Skin epidermis (tissue), 12 donors: ENCODE measurements around the gene IFITM1.
"Not testable (repeated sequence)": the region's sequence is repeated elsewhere in the genome, so short reads cannot be mapped to it uniquely, and the experiment has no call there.

ENCODE experiments used
- H3K27ac ChIP-seq, 21 experiments: fragments of 200-600 bp; sonication (generic) in 11 of 21; one replicate each; pipeline ENCODE4 v1.5.0; 2020; ENCODE audit warnings: mild to moderate bottlenecking in 3 of 21, inconsistent platforms in 2 of 21, moderate library complexity in 2 of 21
- H3K4me3 ChIP-seq, 7 experiments: fragments of 200-600 bp; sonication (generic) in 2 of 7; one replicate each; pipeline ENCODE4 v1.5.0; 2020; ENCODE audit warnings: inconsistent platforms in 2 of 7, mild to moderate bottlenecking in 2 of 7, moderate library complexity in 1 of 7

IFITM1 gene

GRCh38 chr11:355581-356458, 42.0 kb downstream of the IFITM1 start:
- Histone ChIP-seq H3K4me3 (peak overlapping the region; percentile 13 to 40 (median 31)), H3K27ac (peak overlapping the region; percentile 58 to 100 (median 98))

- H3K4me3 ChIP-seq: peak overlapping the region in 1 of 7 experiments; percentile 13
- no peak overlapping the region for H3K27ac ChIP-seq
These were observed 42.8 kb downstream of the IFITM1 start for GRCh38 chr11:356610-357009.

- Histone ChIP-seq H3K27ac (no peak overlapping the region), H3K4me3 (no peak overlapping the region)
These were observed 43.7 kb downstream of the IFITM1 start for GRCh38 chr11:357582-357981.

GRCh38 chr11:358129-358800, 44.4 kb downstream of the IFITM1 start:
- Histone ChIP-seq H3K27ac (no peak overlapping the region), H3K4me3 (no peak overlapping the region)

DNA sequence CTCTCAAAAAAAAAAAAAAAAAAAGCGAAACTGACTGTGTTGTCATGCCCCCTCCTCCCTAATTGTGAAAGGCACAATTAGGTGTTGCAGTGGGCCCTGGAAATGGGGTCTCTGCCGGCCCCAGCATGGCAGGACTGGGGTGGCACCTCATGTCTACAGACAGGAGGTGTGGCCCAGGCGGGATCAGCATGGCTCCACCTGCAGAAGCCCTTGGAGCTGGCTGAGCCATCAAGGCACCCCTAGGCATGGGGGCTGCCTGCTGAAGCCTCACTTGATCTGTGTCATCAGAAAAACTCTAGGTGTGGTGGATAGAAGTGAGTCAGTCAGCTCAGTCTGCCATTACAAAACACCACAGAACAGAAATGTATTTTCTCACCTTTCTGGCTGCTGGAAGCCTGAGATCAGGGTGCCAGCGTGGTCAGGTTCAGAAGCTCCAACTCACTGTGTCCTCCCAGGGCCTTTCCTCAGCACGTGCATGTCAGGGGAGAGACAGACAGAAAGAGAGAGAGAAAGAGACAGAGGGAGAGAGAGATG, 45.4 kb downstream of the IFITM1 start:
- Histone ChIP-seq H3K4me3 (no peak overlapping the region), H3K27ac (no peak overlapping the region)

DNA sequence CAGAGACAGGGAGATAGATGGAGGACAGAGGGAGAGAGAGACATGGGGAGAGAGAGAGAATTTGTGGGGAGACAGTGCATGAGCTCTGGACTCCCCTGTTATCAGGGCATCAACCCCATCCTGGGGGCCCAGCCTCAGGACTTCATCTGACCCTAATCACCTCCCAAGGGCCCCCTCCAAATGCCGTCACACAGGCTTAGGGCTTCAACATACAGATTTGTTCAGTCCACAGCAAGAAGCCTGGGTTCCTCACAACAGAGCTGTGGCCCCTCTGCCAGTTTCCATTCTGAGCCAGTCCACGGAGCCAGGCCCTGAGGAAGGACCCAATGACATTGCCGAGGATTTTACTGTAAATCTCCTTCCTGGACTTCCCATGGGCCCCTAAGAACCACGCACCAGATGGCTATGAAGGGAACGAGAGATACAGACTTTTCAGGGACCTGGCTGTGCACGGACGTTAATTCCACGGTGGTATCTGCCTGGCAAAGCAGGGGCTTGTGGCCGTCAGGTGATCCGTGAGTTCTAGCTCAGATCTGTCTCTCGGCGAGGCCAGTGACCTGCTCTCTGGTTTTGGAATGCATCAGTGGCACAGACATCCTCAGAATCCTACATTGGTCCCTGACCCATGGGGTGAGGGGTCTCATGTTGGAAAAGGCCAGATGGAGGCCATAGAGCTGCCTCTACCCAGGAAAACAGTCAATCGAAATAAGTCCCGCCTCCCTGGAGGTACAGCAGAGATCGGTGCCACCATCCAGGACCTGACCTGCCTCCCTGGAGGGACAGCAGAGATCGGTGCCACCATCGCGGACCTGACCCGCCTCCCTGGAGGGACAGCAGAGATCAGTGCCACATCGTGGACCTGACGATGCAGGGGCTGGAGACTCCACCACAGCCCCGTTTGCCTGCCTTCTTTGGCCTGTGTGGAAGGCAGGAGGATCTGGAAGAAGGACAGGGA, 46.8 kb downstream of the IFITM1 start:
- no peak overlapping the region for H3K4me3 ChIP-seq
- H3K27ac ChIP-seq: no peak overlapping the region

DNA sequence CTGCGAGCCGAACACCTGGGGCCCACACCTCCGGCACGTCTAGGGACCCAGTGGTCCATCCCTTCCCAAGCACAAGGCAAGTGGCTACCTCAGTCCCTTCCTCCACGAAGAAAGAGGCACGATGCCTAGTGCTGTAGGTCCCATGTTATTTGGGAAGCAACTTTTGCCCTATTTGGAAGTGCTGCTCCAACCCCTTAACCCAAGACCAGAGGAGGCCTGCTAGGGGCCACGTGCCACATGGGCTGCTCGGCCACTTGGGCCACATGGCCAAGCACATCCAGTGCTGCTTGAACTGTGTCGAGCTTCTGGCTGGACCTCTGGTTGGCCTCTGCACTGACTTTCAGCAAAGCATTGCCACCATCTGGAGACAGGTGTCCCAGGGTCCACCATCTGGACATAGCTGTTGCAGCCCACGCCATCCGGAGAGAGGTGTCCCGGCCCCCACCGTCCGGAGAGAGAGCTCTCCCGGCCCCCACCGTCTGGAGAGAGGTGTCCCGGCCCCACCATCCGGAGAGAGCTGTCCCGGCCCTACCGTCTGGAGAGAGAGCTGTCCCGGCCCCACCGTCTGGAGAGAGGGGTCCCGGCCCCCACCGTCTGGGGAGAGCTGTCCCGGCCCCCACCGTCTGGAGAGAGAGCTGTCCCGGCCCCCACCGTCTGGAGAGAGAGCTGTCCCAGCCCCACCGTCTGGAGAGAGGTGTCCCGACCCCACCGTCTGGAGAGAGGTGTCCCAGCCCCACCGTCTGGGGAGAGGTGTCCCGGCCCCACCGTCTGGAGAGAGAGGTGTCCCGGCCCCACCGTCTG, 49.0 kb downstream of the IFITM1 start:
- Histone ChIP-seq H3K27ac (no peak overlapping the region), H3K4me3 (no peak overlapping the region)

GRCh38 chr11:363443-363805, 49.6 kb downstream of the IFITM1 start:
- H3K4me3 ChIP-seq, H3K27ac ChIP-seq: not testable (repeated sequence)

DNA sequence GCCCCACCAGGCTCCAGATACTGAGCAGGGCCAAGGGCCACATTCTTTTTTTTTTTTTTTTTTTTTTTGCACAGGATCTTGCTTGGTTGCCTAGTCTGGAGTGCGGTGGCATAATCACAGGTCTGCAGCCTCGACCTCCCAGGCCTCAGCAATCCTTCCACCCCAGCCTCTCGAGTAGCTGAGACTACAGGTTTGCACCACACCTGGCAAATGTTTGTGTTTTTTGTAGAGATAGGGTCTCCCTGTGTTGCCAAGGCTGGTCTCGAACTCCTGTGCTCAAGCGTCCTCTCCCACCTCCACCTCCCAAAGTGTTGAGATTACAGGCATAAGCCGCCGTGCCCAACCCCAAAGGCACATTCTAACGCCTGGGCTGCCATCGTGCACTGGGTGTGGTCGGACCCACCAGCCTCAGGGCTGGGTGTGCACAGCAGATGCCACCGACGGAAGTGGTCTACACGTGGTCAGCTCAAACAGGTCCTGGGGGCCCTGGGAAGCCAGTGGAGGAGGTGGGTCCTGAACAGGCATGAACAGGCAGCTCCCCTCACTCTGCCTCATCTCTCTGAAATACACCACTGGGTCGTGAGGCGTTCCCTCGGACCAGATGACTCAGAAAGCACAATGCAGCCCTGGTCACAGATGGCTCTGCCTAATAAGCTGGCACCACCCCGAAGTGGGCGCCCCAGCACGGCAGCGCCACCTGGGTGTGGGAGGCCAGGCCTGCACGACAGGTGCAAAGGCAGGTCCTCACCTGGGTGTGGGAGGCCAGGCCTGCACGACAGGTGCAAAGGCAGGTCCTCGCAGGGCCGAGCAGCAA, 50.3 kb downstream of the IFITM1 start:
- H3K4me3 ChIP-seq: no peak overlapping the region

More for the DNA sequence above, 50.3 kb downstream of the IFITM1 start:
- peak overlapping the region in 3 of 21 experiments; percentile 7 to 69 (median 49) for H3K27ac ChIP-seq
